HepG2 (cell line): ENCODE results near the gene SLC34A3. TPM values are rescaled to one million over a fixed set of nuclear protein-coding genes. Genes with fewer than 3 reads are reported as not detected.
A peak's percentile ranks its signal among the peaks of the same experiment; 100 is the strongest.

Experiments
- FOXO1 ChIP-seq: sonication (generic); formaldehyde crosslinking; IDR thresholded peaks from 2 replicates; pipeline ENCODE4 v1.4.0; 2020; ENCODE audit warnings: missing genetic modification reagents
- HDAC1 ChIP-seq: sonication (generic); formaldehyde crosslinking; IDR thresholded peaks from 2 replicates; pipeline ENCODE4 v1.5.1; 2020; ENCODE audit warnings: mild to moderate bottlenecking, missing genetic modification reagents
- NFE2L1 ChIP-seq: sonication (generic); formaldehyde crosslinking; IDR thresholded peaks from 2 replicates; pipeline ENCODE4 v1.4.0; 2020; ENCODE audit warnings: missing genetic modification reagents, mild to moderate bottlenecking, borderline replicate concordance
- NPAS2 ChIP-seq: sonication (generic); formaldehyde crosslinking; IDR thresholded peaks from 2 replicates; pipeline ENCODE4 v1.8.0; 2022; ENCODE audit warnings: mild to moderate bottlenecking, missing genetic modification reagents, borderline replicate concordance
- NR2F2 ChIP-seq: IDR thresholded peaks from 2 replicates; pipeline ENCODE4 v1.6.1; 2012; ENCODE audit warnings: low read depth, inconsistent platforms, borderline replicate concordance
- PLSCR1 ChIP-seq: sonication (generic); formaldehyde crosslinking; IDR thresholded peaks from 2 replicates; pipeline ENCODE4 v1.5.0; 2020; ENCODE audit warnings: missing genetic modification reagents, mild to moderate bottlenecking, borderline replicate concordance
- SIX1 ChIP-seq: sonication (generic); formaldehyde crosslinking; IDR thresholded peaks from 2 replicates; pipeline ENCODE4 v1.4.0; 2020; ENCODE audit warnings: missing genetic modification reagents, borderline replicate concordance
- SKI ChIP-seq: fragments of 450-650 bp; IDR thresholded peaks from one replicate; pipeline ENCODE4 v1.6.1; 2018; ENCODE audit warnings: mild to moderate bottlenecking; ENCODE audit not compliant: partially characterized antibody
- SRY ChIP-seq: sonication (generic); formaldehyde crosslinking; IDR thresholded peaks from 2 replicates; pipeline ENCODE4 v1.8.0; 2022; ENCODE audit warnings: mild to moderate bottlenecking, missing genetic modification reagents
- TEF ChIP-seq: sonication (generic); formaldehyde crosslinking; IDR thresholded peaks from 2 replicates; pipeline ENCODE4 v1.5.0; 2020; ENCODE audit warnings: missing genetic modification reagents
- TFE3 ChIP-seq: IDR thresholded peaks from 2 replicates; pipeline ENCODE4 v1.6.1; 2016
- ZBTB42 ChIP-seq: sonication (generic); formaldehyde crosslinking; IDR thresholded peaks from 2 replicates; pipeline ENCODE4 v1.5.0; 2020; ENCODE audit warnings: mild to moderate bottlenecking, missing genetic modification reagents
- ZNF275 ChIP-seq: sonication (generic); formaldehyde crosslinking; IDR thresholded peaks from 2 replicates; pipeline ENCODE4 v1.8.0; 2022; ENCODE audit warnings: missing genetic modification reagents, mild to moderate bottlenecking, inconsistent platforms, borderline replicate concordance
- ZNF460 ChIP-seq: sonication (generic); formaldehyde crosslinking; IDR thresholded peaks from 2 replicates; pipeline ENCODE4 v1.5.1; 2020; ENCODE audit warnings: missing genetic modification reagents, mild to moderate bottlenecking, borderline replicate concordance
- ZNF513 ChIP-seq: sonication (generic); formaldehyde crosslinking; conservative IDR thresholded peaks from 2 replicates; pipeline ENCODE4 v1.5.0; 2020; ENCODE audit warnings: missing genetic modification reagents
- ZNF710 ChIP-seq: sonication (generic); formaldehyde crosslinking; IDR thresholded peaks from 2 replicates; pipeline ENCODE4 v1.5.0; 2020; ENCODE audit warnings: mild to moderate bottlenecking, missing genetic modification reagents, borderline replicate concordance
- ZSCAN9 ChIP-seq: IDR thresholded peaks from 2 replicates; pipeline ENCODE4 v1.6.1; 2016; ENCODE audit warnings: borderline replicate concordance
- polyA plus RNA-seq, 8 experiments: library from polyadenylated mRNA; depleted of rRNA in 3 of 8; stranded (reverse) in 7 of 8; unstranded in 1 of 8; fragments of >200 nt; fragmentation: Illumina TruSeq in 4 of 8; extraction: Trizol in 4 of 8; gene quantifications; 2 replicates each; pipeline versions ENCODE4 v1.2.1 to v1.2.3, GENCODE V29; 2011 to 2016; ENCODE audit warnings: low read depth in 4 of 8, missing spikeins in 1 of 8, mixed read lengths in 1 of 8; ENCODE audit not compliant: insufficient read depth in 1 of 8
- total RNA-seq, 5 experiments: library from RNA; depleted of rRNA; stranded (reverse); fragments of >200 nt; fragmentation: Illumina TruSeq; extraction: Trizol; gene quantifications; 2 replicates each; pipeline ENCODE4 v1.2.3, GENCODE V29; 2016; ENCODE audit warnings: low read depth in 1 of 5

SLC34A3 gene
- total and polyA plus RNA-seq, 2 of the 13 experiments (the other 11 are each of a cell fraction or from before 2014, with no cell fraction given) = 0.07 to 1.0 TPM

- TF ChIP-seq ZNF275 (no peak), NR2F2 (no peak), FOXO1 (CRISPR knock-in tag) (no peak), ZBTB42 (CRISPR knock-in tag) (no peak; the same call in 1 of the 2 replicates), SRY (CRISPR knock-in tag) (peak; percentile 47; the same call in 1 of the 2 replicates), ZNF710 (CRISPR knock-in tag) (no peak), NPAS2 (CRISPR knock-in tag) (no peak), TFE3 (CRISPR knock-in tag) (no peak), SIX1 (no peak), NFE2L1 (CRISPR knock-in tag) (peak; percentile 51; the same call in 1 of the 2 replicates), TEF (no peak), SKI (no peak), HDAC1 (no peak), PLSCR1 (no peak), ZNF460 (CRISPR knock-in tag) (no peak), ZNF513 (CRISPR knock-in tag) (no peak), ZSCAN9 (no peak)
These were observed 8.3 kb upstream of the SLC34A3 start, which contains the start of gene RNF208 (continued) for GRCh38 chr9:137222190-137223077.
